ENCODE results near the gene ARHGEF7.

Gene ARHGEF7

GRCh38 chr13:111270765-111271698, 155.9 kb downstream of the ARHGEF7 start:
- no peak for TF ChIP-seq CTCF (IDR thresholded peaks at IDR 0.05)

GRCh38 chr13:111272117-111272516, 157.0 kb downstream of the ARHGEF7 start:
- TF ChIP-seq CTCF (IDR thresholded peaks at IDR 0.05), result no peak

- TF ChIP-seq CTCF (IDR thresholded peaks at IDR 0.05), result no peak
These were observed 160.3 kb downstream of the ARHGEF7 start for GRCh38 chr13:111275382-111275781.

- no peak for TF ChIP-seq CTCF (IDR thresholded peaks at IDR 0.05)
These were observed 161.0 kb downstream of the ARHGEF7 start for GRCh38 chr13:111275995-111276618.

- TF ChIP-seq CTCF (IDR thresholded peaks at IDR 0.05), result no peak
These were observed 163.1 kb downstream of the ARHGEF7 start for GRCh38 chr13:111278258-111278657.

GRCh38 chr13:111278743-111279652, 163.9 kb downstream of the ARHGEF7 start:
- TF ChIP-seq CTCF (IDR thresholded peaks at IDR 0.05), result no peak

GRCh38 chr13:111280226-111280625, 165.1 kb downstream of the ARHGEF7 start:
- no peak for TF ChIP-seq CTCF (IDR thresholded peaks at IDR 0.05)
